HL-60 (cell line): ENCODE results near the gene CTXN3.

Source experiments
- GABPA ChIP-seq: IDR thresholded peaks from 2 replicates; pipeline ENCODE4 v1.6.1; 2012; ENCODE audit warnings: low read depth
- POLR2AphosphoS5 ChIP-seq: IDR thresholded peaks from 2 replicates; pipeline ENCODE4 v1.6.1; 2012; ENCODE audit warnings: low read depth
- SPI1 ChIP-seq: IDR thresholded peaks from 2 replicates; pipeline ENCODE4 v1.6.1; 2012; ENCODE audit warnings: low read depth, mild to moderate bottlenecking, borderline replicate concordance
- TF ChIP-seq, protein P1 (sequence below): IDR thresholded peaks from one replicate; pipeline ENCODE4 v1.5.1; 2011; ENCODE audit warnings: low read length, control low read depth, inconsistent platforms; ENCODE audit not compliant: insufficient read depth
- TF ChIP-seq, protein P2 (sequence below): IDR thresholded peaks from 2 replicates; pipeline ENCODE4 v1.6.1; 2012; ENCODE audit warnings: low read depth; ENCODE audit not compliant: insufficient replicate concordance

DNA sequence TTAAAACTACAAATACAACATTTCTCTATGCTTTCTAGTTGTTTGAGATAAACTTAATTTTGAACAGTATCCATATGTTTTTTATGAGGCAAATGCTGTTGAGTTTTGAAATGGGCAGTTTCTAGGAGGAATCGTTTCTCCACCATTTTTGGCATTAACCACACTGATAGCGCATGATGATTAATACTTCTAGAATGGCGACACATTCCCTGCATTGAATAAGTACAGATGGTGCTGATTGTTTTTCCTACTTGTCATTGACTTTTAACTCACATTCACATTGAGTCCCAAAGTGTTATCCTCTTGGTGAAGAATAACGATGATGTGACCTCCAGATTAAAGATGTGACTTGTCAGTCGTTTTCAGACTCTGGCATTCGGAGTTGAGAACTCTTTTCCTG lies 47.8 kb downstream of the CTXN3 start:
- TF ChIP-seq, protein P1, sequence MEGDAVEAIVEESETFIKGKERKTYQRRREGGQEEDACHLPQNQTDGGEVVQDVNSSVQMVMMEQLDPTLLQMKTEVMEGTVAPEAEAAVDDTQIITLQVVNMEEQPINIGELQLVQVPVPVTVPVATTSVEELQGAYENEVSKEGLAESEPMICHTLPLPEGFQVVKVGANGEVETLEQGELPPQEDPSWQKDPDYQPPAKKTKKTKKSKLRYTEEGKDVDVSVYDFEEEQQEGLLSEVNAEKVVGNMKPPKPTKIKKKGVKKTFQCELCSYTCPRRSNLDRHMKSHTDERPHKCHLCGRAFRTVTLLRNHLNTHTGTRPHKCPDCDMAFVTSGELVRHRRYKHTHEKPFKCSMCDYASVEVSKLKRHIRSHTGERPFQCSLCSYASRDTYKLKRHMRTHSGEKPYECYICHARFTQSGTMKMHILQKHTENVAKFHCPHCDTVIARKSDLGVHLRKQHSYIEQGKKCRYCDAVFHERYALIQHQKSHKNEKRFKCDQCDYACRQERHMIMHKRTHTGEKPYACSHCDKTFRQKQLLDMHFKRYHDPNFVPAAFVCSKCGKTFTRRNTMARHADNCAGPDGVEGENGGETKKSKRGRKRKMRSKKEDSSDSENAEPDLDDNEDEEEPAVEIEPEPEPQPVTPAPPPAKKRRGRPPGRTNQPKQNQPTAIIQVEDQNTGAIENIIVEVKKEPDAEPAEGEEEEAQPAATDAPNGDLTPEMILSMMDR, result no peak
- no peak for TF ChIP-seq POLR2AphosphoS5
- TF ChIP-seq GABPA, result no peak
- TF ChIP-seq, protein P2, sequence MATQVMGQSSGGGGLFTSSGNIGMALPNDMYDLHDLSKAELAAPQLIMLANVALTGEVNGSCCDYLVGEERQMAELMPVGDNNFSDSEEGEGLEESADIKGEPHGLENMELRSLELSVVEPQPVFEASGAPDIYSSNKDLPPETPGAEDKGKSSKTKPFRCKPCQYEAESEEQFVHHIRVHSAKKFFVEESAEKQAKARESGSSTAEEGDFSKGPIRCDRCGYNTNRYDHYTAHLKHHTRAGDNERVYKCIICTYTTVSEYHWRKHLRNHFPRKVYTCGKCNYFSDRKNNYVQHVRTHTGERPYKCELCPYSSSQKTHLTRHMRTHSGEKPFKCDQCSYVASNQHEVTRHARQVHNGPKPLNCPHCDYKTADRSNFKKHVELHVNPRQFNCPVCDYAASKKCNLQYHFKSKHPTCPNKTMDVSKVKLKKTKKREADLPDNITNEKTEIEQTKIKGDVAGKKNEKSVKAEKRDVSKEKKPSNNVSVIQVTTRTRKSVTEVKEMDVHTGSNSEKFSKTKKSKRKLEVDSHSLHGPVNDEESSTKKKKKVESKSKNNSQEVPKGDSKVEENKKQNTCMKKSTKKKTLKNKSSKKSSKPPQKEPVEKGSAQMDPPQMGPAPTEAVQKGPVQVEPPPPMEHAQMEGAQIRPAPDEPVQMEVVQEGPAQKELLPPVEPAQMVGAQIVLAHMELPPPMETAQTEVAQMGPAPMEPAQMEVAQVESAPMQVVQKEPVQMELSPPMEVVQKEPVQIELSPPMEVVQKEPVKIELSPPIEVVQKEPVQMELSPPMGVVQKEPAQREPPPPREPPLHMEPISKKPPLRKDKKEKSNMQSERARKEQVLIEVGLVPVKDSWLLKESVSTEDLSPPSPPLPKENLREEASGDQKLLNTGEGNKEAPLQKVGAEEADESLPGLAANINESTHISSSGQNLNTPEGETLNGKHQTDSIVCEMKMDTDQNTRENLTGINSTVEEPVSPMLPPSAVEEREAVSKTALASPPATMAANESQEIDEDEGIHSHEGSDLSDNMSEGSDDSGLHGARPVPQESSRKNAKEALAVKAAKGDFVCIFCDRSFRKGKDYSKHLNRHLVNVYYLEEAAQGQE, result no peak
- TF ChIP-seq SPI1, result no peak
